Heart left ventricle (tissue), 16 donors: ENCODE results near the gene ELOF1. TPM values are rescaled to one million over a fixed set of nuclear protein-coding genes. Genes with fewer than 3 reads are reported as not detected.
A peak's percentile ranks its signal among the peaks of the same experiment; 100 is the strongest.
"Not testable (repeated sequence)": the region's sequence is repeated elsewhere in the genome, so short reads cannot be mapped to it uniquely, and the experiment has no call there.

Experiments
- ATAC-seq, 4 donors: fragments of 200-7000 bp; cut with Tn5 transposase; one replicate each; pipeline ENCODE4 v1.9.1; 2020 to 2022; ENCODE audit warnings: moderate library complexity in 4 of 4, mild to moderate bottlenecking in 3 of 4, moderate number of reproducible peaks in 1 of 4
- DNase-seq, 5 donors: peaks; one replicate each; pipeline ENCODE4 v3.0.0-alpha.2; 2020
- H3K27ac ChIP-seq, 12 donors: fragments of 200-600 bp; sonication (generic) in 4 of 12; one replicate each; pipeline versions ENCODE4 v1.5.0 to v1.8.0; 2016 to 2022; ENCODE audit warnings: mild to moderate bottlenecking in 2 of 12
- H3K27me3 ChIP-seq, 9 donors: fragments of 200-600 bp; sonication (generic) in 2 of 9; one replicate each; pipeline versions ENCODE4 v1.5.1 to v1.8.0; 2016 to 2022; ENCODE audit warnings: mild to moderate bottlenecking in 3 of 9
- H3K36me3 ChIP-seq, 9 donors: fragments of 200-600 bp; sonication (generic) in 2 of 9; one replicate each; pipeline versions ENCODE4 v1.5.0 to v1.8.0; 2018 to 2022; ENCODE audit warnings: mild to moderate bottlenecking in 2 of 9
- H3K4me1 ChIP-seq, 12 donors: fragments of 200-600 bp; sonication (generic) in 4 of 12; one replicate each; pipeline versions ENCODE4 v1.5.0 to v1.8.0; 2016 to 2022; ENCODE audit warnings: mild to moderate bottlenecking in 3 of 12
- H3K4me3 ChIP-seq, 12 donors: fragments of 200-600 bp; sonication (generic) in 4 of 12; one replicate each; pipeline versions ENCODE4 v1.5.0 to v1.8.0; 2017 to 2022; ENCODE audit warnings: mild to moderate bottlenecking in 9 of 12, moderate library complexity in 4 of 12
- H3K9me3 ChIP-seq, 12 donors: fragments of 200-600 bp; sonication (generic) in 4 of 12; one replicate each; pipeline versions ENCODE4 v1.5.0 to v1.8.0; 2016 to 2022; ENCODE audit warnings: mild to moderate bottlenecking in 1 of 12
- POLR2A ChIP-seq, 2 donors: fragments of 450-650 bp; IDR thresholded peaks; one replicate each; pipeline ENCODE4 v1.6.1; 2017; ENCODE audit warnings: antibody characterized with exemption in 2 of 2, mild to moderate bottlenecking in 2 of 2, moderate library complexity in 2 of 2
- WGBS, 4 donors: extraction: QIAGEN DNeasy Blood & Tissue Kit in 2 of 4; methylation state at CpG; one replicate each; pipeline versions ENCODE4 v1.1.5 to v1.1.7; 2013 to 2018; 5-methylcytosine and 5-hydroxymethylcytosine counted together
- intact Hi-C, 10 donors: fragments of 100-400 bp; cut with DNase I; formaldehyde crosslinking; loops; one replicate each; pipeline versions ENCODE4 v1.11.1 to v1.14.2; 2022
- polyA plus RNA-seq, 2 donors: library from polyadenylated mRNA; stranded (reverse); fragments of 200-250 nt; gene quantifications; one replicate each; pipeline ENCODE4 v1.2.3, GENCODE V29; 2013
- total RNA-seq, 9 donors: library from RNA; depleted of rRNA in 2 of 9; stranded (reverse); fragments of >200 nt in 2 of 9; fragmentation: NEBNext Ultra II Directional in 3 of 9; extraction: Animal tissue kit (Norgen Biotek cat#: 25700) in 3 of 9; gene quantifications; one replicate each; pipeline versions ENCODE4 v1.1.0 to v1.2.4, GENCODE V29; 2016 to 2023
- TF ChIP-seq, protein P1 (sequence below), 12 donors: fragments of 200-600 bp; sonication (generic) in 4 of 12; IDR thresholded peaks; one replicate each; pipeline versions ENCODE4 v1.5.0 to v1.8.0; 2018 to 2022; ENCODE audit warnings: antibody characterized with exemption in 12 of 12, mild to moderate bottlenecking in 5 of 12
- donor health status: ischemic (EF 13 %, LVEDD 7.1; RV severe dilation, severe dysfunction).
- donor health status: healthy with polysubstance abuse.
- donor health status: DM: no; HTN: yes; CAD: no.
- donor health status: DM: no; HTN: no; CAD: no.
- donor health status: ischemic (EF 25% LVEDD 6.9; RV normal size, moderate dysfunction).
- donor health status: ischemic (EF 25% LVEDD 5.7; RV mildly dilated, moderate dysfunction).
- donor health status: healthy.
- donor health status: DM: yes; HTN: yes; CAD: no.
- donor health status: ischemic (EF 35%, LVEDD 5.7; RV mildly dilated, moderate dysfunction).
- donor health status: nonischemic (EF 11% LVEDD 7.7; RV severe dilation, severe dysfunction).
- donor health status: DM: yes; HTN: yes; CAD: no.
- donor health status: PGD.
- donor health status: ischemic (EF 29% LVEDD 5.4; RV normal size, mild dysfunction).
- donor health status: nonischemic (EF 23%, LVEDD 6.1; RV moderate dilation, normal function).

ELOF1 gene
- total and polyA plus RNA-seq, 11 donors = 25.0 to 70.3 (median 31.1) TPM

DNA sequence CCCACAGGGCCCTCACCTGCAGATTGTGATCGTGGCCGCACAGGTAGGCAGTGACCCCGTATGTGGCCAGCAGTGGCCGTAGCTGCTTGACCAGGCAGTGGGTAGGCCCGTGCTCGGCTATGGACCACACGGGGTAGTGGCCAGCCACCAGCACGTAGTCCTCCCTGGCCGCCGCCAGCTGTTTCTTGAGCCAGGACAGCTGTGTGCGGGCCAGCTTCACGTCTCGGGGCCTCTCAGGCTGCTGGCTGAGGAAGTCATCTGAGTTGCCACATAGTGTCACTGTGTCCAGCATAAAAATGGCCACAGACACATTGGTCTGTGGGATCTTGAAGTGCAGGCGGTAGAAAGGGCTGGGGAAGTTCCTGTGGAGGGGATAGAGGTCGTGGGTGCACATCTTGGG lies 17.2 kb upstream of the ELOF1 start:
- ATAC-seq = peak in 1 of 4 donors; percentile 10

DNA sequence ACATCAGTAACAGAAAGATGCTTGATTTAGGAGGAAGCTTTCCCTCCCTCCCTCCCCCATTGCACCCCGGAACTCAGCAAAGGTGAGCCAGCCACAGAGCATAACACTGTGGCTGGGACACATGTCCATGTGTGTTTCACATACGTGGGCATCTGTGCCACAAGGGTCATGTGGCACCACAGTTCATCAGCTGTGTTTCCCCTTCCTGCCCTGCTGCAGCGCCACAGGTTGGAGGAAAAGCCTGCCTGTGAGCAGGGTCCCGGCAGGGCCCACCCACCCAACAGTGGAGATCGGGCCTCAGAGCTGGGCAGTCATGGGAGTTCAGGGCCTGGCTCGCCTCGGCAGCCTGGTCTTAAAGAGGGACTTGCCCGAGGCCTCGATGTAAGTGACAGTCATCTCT lies 15.7 kb upstream of the ELOF1 start:
- intact Hi-C loops = no loop called here
- Histone ChIP-seq H3K27me3 (peaks cover 0 to 20% (median 7%) of the 10 kb centered on the region in 9 donors), H3K4me1 (peaks cover 0 to 30% (median 5%) of the 10 kb centered on the region in 12 donors), H3K9me3 (no peaks in the 10 kb centered on the region), H3K27ac (no peak overlapping the region), H3K36me3 (no peaks in the 10 kb centered on the region), H3K4me3 (no peak overlapping the region)
- ATAC-seq (no peak), DNase-seq (no peak)
- WGBS, 4 donors = 77 to 87% (median 84%) methylated on average over 9 of the region's 9 CpGs
- TF ChIP-seq POLR2A (IDR thresholded peaks at IDR 0.05) = no peak
- TF ChIP-seq, protein P1, sequence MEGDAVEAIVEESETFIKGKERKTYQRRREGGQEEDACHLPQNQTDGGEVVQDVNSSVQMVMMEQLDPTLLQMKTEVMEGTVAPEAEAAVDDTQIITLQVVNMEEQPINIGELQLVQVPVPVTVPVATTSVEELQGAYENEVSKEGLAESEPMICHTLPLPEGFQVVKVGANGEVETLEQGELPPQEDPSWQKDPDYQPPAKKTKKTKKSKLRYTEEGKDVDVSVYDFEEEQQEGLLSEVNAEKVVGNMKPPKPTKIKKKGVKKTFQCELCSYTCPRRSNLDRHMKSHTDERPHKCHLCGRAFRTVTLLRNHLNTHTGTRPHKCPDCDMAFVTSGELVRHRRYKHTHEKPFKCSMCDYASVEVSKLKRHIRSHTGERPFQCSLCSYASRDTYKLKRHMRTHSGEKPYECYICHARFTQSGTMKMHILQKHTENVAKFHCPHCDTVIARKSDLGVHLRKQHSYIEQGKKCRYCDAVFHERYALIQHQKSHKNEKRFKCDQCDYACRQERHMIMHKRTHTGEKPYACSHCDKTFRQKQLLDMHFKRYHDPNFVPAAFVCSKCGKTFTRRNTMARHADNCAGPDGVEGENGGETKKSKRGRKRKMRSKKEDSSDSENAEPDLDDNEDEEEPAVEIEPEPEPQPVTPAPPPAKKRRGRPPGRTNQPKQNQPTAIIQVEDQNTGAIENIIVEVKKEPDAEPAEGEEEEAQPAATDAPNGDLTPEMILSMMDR (IDR thresholded peaks at IDR 0.05) = no peak

More for the DNA sequence above, 17.2 kb upstream of the ELOF1 start:
- Histone ChIP-seq H3K36me3 (no peaks in the 10 kb centered on the region), H3K4me3 (no peak overlapping the region), H3K27me3 (peaks cover 0 to 21% (median 7%) of the 10 kb centered on the region in 9 donors), H3K9me3 (no peaks in the 10 kb centered on the region), H3K4me1 (peaks cover 0 to 45% (median 5%) of the 10 kb centered on the region in 12 donors), H3K27ac (peak overlapping the region in 1 of 12 donors; percentile 27)
- TF ChIP-seq, protein P1 (IDR thresholded peaks at IDR 0.05) = no peak
- no peak for TF ChIP-seq POLR2A (IDR thresholded peaks at IDR 0.05)
- DNase-seq = no peak
- 82 to 88% (median 87%) methylated on average over 8 to 15 of the region's 15 CpGs for WGBS, 4 donors
- intact Hi-C loops = no loop called here

DNA sequence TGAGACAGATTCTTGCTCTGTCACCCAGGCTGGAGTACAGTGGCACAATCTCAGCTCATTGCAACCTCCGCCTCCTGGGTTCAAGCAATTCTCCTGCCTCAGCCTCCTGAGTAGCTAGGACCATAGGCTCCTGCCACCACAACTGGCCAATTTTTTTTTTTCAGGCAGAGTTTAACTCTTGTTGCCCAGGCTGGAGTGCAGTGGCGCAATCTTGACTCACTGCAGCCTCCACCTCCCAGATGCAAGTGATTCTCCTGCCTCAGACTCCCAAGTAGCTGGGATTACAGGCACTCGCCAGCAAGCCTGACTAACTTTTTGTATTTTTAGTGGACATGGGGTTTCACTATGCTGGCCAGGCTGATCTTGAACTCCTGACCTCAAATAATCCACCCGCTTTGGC lies 14.7 kb upstream of the ELOF1 start:
- DNase-seq, H3K9me3 ChIP-seq, H3K36me3 ChIP-seq, ATAC-seq, intact Hi-C loops, H3K4me3 ChIP-seq, H3K27ac ChIP-seq: not testable (repeated sequence)
- Histone ChIP-seq H3K27me3 (peaks cover 0 to 11% (median 3%) of the 10 kb centered on the region in 9 donors), H3K4me1 (peaks cover 0 to 22% (median 5%) of the 10 kb centered on the region in 12 donors)
- 68 to 96% (median 88%) methylated on average over 4 of the region's 4 CpGs for WGBS, 4 donors

DNA sequence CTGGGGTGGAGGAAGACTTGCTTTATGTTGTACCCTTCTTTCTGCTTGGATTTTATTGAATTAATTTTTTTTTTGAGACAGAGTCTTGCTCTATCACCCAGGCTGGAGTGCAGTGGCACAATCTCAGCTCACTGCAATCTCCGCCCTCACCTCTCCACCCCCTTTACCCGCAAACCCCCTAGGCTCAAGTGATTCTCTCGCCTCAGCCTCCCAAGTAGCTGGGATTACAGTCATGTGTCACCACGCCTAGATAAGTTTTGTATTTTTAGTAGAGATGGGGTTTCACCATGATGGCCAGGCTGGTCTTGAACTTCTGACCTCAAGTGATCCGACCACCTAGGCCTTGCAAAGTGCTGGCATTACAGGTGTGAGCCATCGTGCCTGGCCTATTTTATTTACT lies 14.3 kb upstream of the ELOF1 start:
- WGBS, 4 donors = 72 to 80% (median 76%) methylated on average over 6 of the region's 6 CpGs
- H3K27me3 ChIP-seq, H3K36me3 ChIP-seq, H3K27ac ChIP-seq, intact Hi-C loops, ATAC-seq, DNase-seq, H3K9me3 ChIP-seq, H3K4me3 ChIP-seq: not testable (repeated sequence)
- peaks cover 0 to 22% (median 1%) of the 10 kb centered on the region in 12 donors for H3K4me1 ChIP-seq

DNA sequence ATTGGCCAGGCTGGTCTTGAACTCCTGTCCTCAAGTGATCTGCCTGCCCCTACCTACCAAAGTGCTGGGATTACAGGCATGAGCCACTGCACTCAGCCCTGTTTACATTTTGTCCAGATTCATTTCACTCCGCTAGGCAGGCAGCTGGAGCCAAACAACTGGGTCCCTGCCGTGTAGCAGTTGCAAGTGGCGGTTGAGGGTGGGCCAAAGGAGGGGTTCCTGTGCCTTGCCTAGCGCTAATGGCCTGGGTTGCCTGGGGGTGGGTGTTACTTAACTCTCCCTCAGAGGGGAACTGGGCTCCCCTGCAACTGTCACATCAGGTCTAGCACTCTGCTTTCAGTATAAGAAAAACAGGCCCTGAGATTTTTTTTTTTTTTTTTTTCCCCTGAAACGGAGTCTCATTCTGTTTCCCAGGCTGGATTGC lies 11.0 kb upstream of the ELOF1 start:
- H3K27me3 ChIP-seq = no peaks in the 10 kb centered on the region
- no peak overlapping the region for H3K27ac ChIP-seq
- DNase-seq (no peak), ATAC-seq (no peak)
- H3K4me3 ChIP-seq = no peak overlapping the region
- intact Hi-C loops = no loop called here
- H3K4me1 ChIP-seq = peaks cover 0 to 5% (median 0%) of the 10 kb centered on the region in 12 donors
- WGBS, 4 donors = 70 to 78% (median 75%) methylated on average over 5 of the region's 5 CpGs
- H3K9me3 ChIP-seq = no peaks in the 10 kb centered on the region
- H3K36me3 ChIP-seq = no peaks in the 10 kb centered on the region
- TF ChIP-seq POLR2A (IDR thresholded peaks at IDR 0.05) = no peak
- TF ChIP-seq, protein P1 (IDR thresholded peaks at IDR 0.05) = no peak
